Natural killer cell (primary cell): ENCODE data around the gene DYNLRB2. TPM values are rescaled to one million over a fixed set of nuclear protein-coding genes. Genes with fewer than 3 reads are reported as not detected.

Source experiments
- ATAC-seq, 3 donors: fragments of 150-1000 bp in 2 of 3; fragments of 200-7000 bp in 1 of 3; cut with Tn5 transposase; 1 replicate in 1 of 3; 2 replicates in 2 of 3; pipeline ENCODE4 v1.10.0; 2021; ENCODE audit warnings: mild to moderate bottlenecking in 2 of 3, moderate library complexity in 2 of 3
- DNase-seq, 2 donors: peaks; one replicate each; pipeline versions ENCODE4 v3.0.0 to v3.0.0-alpha.2; 2013 to 2021; ENCODE audit warnings: mixed read lengths in 1 of 2
- H3K27ac ChIP-seq: one replicate; pipeline ENCODE4 v1.5.1; 2013; ENCODE audit warnings: mild to moderate bottlenecking, low read length
- H3K27me3 ChIP-seq: one replicate; pipeline ENCODE4 v1.6.1; 2013; ENCODE audit warnings: low read length; ENCODE audit not compliant: control insufficient read depth, insufficient read depth
- H3K36me3 ChIP-seq: one replicate; pipeline ENCODE4 v1.6.1; 2013; ENCODE audit warnings: low read length; ENCODE audit not compliant: control insufficient read depth, insufficient read depth
- H3K4me1 ChIP-seq: one replicate; pipeline ENCODE4 v1.6.1; 2013; ENCODE audit warnings: low read length; ENCODE audit not compliant: control insufficient read depth, insufficient read depth
- H3K4me3 ChIP-seq: one replicate; pipeline ENCODE4 v1.5.1; 2013; ENCODE audit warnings: low read length
- H3K9me3 ChIP-seq: one replicate; pipeline ENCODE4 v1.6.1; 2013; ENCODE audit warnings: low read length; ENCODE audit not compliant: control insufficient read depth, insufficient read depth
- H3K27ac Mint-ChIP-seq, 2 donors: one replicate each; pipeline ENCODE4 v1.8.0; 2022; ENCODE audit warnings: mild to moderate bottlenecking in 2 of 2, mixed read lengths in 2 of 2, moderate library complexity in 1 of 2
- H3K27me3 Mint-ChIP-seq, 2 donors: one replicate each; pipeline ENCODE4 v1.8.0; 2022; ENCODE audit warnings: low read depth in 2 of 2, mixed read lengths in 2 of 2
- H3K36me3 Mint-ChIP-seq: one replicate; pipeline ENCODE4 v1.8.0; 2022; ENCODE audit warnings: mixed read lengths
- H3K4me1 Mint-ChIP-seq, 2 donors: one replicate each; pipeline ENCODE4 v1.8.0; 2022; ENCODE audit warnings: mixed read lengths in 2 of 2
- H3K4me3 Mint-ChIP-seq: one replicate; pipeline ENCODE4 v1.8.0; 2022; ENCODE audit warnings: mild to moderate bottlenecking, moderate library complexity, mixed read lengths
- H3K9me3 Mint-ChIP-seq, 2 donors: one replicate each; pipeline ENCODE4 v1.8.0; 2022; ENCODE audit warnings: mixed read lengths in 2 of 2
- CTCF ChIP-seq: fragments of 200-600 bp; IDR thresholded peaks from one replicate; pipeline ENCODE4 v1.8.0; 2022; ENCODE audit warnings: antibody characterized with exemption
- WGBS: methylation state at CpG from one replicate; pipeline ENCODE4 v1.1.7; 2013; ENCODE audit warnings: missing lambda C conversion rate; ENCODE audit not compliant: insufficient coverage; 5-methylcytosine and 5-hydroxymethylcytosine counted together
- intact Hi-C: fragments of 100-400 bp; cut with micrococcal nuclease; formaldehyde crosslinking; loops from one replicate; pipeline ENCODE4 v1.14.2; 2022
- total RNA-seq, 4 donors: library from RNA; stranded (reverse); fragments of 120-200 nt in 1 of 4; gene quantifications; one replicate each; pipeline versions ENCODE4 v1.2.3 to v1.2.4, GENCODE V29; 2013 to 2022

DYNLRB2 gene
- total RNA-seq, 3 donors from 2014 or later (not counting 1 experiment from before 2014, with no cell fraction given) = not detected

GRCh38 chr16:80503107-80503506 is 37.7 kb upstream of the DYNLRB2 start:
- H3K36me3 ChIP-seq = no peaks in the 10 kb centered on the region
- TF ChIP-seq CTCF = no peak
- no peak overlapping the region for H3K4me3 Mint-ChIP-seq
- H3K4me1 Mint-ChIP-seq = no peaks in the 10 kb centered on the region
- H3K36me3 Mint-ChIP-seq = no peaks in the 10 kb centered on the region
- DNase-seq = no peak
- no peak overlapping the region for H3K27ac Mint-ChIP-seq
- no peaks in the 10 kb centered on the region for H3K4me1 ChIP-seq
- WGBS = 83% methylated on average over 1 of the region's 2 CpGs
- no peaks in the 10 kb centered on the region for H3K9me3 ChIP-seq
- no peak overlapping the region for H3K4me3 ChIP-seq
- ATAC-seq = no peak
- H3K27me3 ChIP-seq = no peaks in the 10 kb centered on the region
- intact Hi-C loops = no loop called here
- H3K27me3 Mint-ChIP-seq = peaks cover 0 to 8% of the 10 kb centered on the region in 2 donors
- no peak overlapping the region for H3K27ac ChIP-seq
- no peaks in the 10 kb centered on the region for H3K9me3 Mint-ChIP-seq

GRCh38 chr16:80507538-80507937 is 33.3 kb upstream of the DYNLRB2 start:
- no peaks in the 10 kb centered on the region for H3K36me3 Mint-ChIP-seq
- no peak for TF ChIP-seq CTCF
- no peaks in the 10 kb centered on the region for H3K9me3 Mint-ChIP-seq
- no peak overlapping the region for H3K27ac Mint-ChIP-seq
- no peak overlapping the region for H3K4me3 Mint-ChIP-seq
- Histone ChIP-seq H3K36me3 (no peaks in the 10 kb centered on the region), H3K27me3 (no peaks in the 10 kb centered on the region), H3K27ac (no peak overlapping the region), H3K4me1 (no peaks in the 10 kb centered on the region), H3K9me3 (no peaks in the 10 kb centered on the region), H3K4me3 (no peak overlapping the region)
- intact Hi-C loops = no loop called here
- no peaks in the 10 kb centered on the region for H3K4me1 Mint-ChIP-seq
- H3K27me3 Mint-ChIP-seq = peaks cover 4 to 25% of the 10 kb centered on the region in 2 donors
- WGBS = 93% methylated on average over 3 of the region's 4 CpGs
- no peak for ATAC-seq
- DNase-seq = no peak

GRCh38 chr16:80509872-80510271 is 30.9 kb upstream of the DYNLRB2 start:
- WGBS = 19% methylated on average over 6 of the region's 6 CpGs
- DNase-seq = no peak
- no peak overlapping the region for H3K27ac Mint-ChIP-seq
- H3K9me3 Mint-ChIP-seq = no peaks in the 10 kb centered on the region
- Histone ChIP-seq H3K27me3 (no peaks in the 10 kb centered on the region), H3K4me1 (no peaks in the 10 kb centered on the region), H3K4me3 (no peak overlapping the region), H3K9me3 (no peaks in the 10 kb centered on the region), H3K36me3 (no peaks in the 10 kb centered on the region), H3K27ac (no peak overlapping the region)
- no peaks in the 10 kb centered on the region for H3K36me3 Mint-ChIP-seq
- peaks cover 4 to 45% of the 10 kb centered on the region in 2 donors for H3K27me3 Mint-ChIP-seq
- no peaks in the 10 kb centered on the region for H3K4me1 Mint-ChIP-seq
- no peak for ATAC-seq
- H3K4me3 Mint-ChIP-seq = no peak overlapping the region
- intact Hi-C loops = no loop called here
- TF ChIP-seq CTCF = no peak

GRCh38 chr16:80511824-80512592 is 28.8 kb upstream of the DYNLRB2 start:
- DNase-seq = no peak
- 91% methylated on average over 9 of the region's 9 CpGs for WGBS
- Mint-ChIP-seq H3K27me3 (peaks cover 4 to 51% of the 10 kb centered on the region in 2 donors), H3K4me3 (no peak overlapping the region), H3K27ac (no peak overlapping the region), H3K9me3 (no peaks in the 10 kb centered on the region), H3K4me1 (no peaks in the 10 kb centered on the region), H3K36me3 (no peaks in the 10 kb centered on the region)
- Histone ChIP-seq H3K4me1 (no peaks in the 10 kb centered on the region), H3K36me3 (no peaks in the 10 kb centered on the region), H3K27me3 (no peaks in the 10 kb centered on the region), H3K9me3 (no peaks in the 10 kb centered on the region), H3K4me3 (no peak overlapping the region), H3K27ac (no peak overlapping the region)
- intact Hi-C loops = no loop called here
- TF ChIP-seq CTCF = no peak
- ATAC-seq = no peak
